GM21390 (cell line): ENCODE data around the gene FKBP8.

Experiments
- ATAC-seq: cut with Tn5 transposase; IDR thresholded peaks from one replicate; pipeline ENCODE4 v1.9.1; 2021; ENCODE audit not compliant: unreplicated experiment

FKBP8 gene

DNA sequence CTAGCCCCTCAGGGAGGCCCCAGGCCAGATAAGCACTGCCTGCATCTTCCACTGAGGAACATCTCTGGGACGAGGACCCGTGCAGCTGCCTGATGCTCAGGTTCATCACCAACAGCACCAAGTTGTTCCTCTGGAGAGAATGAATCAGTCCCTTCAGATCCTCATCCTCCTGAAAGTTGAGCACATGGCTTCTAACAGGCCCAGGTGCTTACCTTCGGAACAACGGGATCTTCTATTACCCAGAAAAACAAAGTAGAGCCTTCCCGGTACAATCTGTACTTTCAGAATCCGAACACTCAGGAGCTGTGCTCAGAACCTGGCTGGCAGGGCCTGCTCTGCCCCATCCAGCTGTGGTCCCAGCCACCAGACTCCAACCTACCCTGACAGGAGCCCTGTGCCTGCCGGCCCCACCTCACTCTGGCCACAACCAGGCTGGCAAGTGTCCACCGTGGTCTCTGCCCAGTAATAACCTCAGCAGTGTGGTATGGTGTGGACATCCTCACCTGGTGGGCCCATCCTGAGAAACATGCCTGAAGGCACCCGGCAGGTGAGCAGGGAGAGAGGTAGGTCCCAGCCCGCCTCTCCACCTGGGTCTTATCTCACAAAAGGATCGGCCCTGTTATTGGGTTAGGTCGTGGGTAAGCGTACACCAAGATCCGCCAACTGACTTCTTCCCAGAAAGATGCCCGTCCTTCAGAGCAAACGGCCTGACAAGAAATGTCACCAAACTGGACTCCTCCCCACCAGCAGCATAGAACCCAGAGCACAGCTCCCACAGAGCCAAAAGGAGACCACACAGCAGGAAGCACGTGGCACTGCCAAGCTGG lies 55.6 kb downstream of the FKBP8 start:
- ATAC-seq = no peak

DNA sequence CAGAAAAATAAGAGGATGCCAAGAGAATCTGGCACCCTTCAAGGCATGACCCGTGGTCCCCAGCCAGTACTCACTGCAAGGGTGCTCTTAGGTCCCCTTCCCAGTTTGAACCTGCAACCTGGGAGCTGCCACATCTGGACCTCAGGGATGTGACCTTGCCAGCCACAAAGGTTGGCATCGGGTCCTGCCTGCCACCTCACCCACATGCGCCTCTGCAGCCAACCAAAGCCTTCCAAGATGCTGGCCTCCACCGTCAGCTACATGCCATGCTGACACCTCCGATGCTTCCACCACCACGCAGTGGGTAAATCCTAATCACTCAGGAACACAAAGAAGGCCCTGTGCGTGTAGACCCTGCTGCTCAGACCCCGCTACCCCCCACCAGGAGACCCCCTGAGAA lies 56.6 kb downstream of the FKBP8 start:
- ATAC-seq = no peak

DNA sequence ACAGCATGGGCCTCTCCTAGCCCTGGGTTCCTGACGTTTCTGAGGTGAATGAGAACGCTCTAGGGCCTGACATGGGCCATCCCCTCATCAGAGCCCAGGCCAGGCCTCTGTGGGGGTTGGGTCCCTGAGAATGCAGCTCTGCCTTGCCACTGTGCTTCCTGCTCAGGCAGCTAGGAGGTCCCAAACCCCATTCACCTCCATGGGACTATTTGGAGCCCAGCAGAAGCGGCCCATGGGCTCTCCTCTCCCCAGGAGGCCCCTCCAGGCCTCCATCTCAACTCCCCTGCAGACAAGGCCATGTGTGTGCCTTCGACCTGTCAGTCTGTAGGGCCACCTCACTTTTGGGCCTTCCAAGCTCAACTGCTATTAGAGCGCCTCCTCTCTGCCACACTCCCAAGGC lies 58.4 kb downstream of the FKBP8 start:
- no peak for ATAC-seq

DNA sequence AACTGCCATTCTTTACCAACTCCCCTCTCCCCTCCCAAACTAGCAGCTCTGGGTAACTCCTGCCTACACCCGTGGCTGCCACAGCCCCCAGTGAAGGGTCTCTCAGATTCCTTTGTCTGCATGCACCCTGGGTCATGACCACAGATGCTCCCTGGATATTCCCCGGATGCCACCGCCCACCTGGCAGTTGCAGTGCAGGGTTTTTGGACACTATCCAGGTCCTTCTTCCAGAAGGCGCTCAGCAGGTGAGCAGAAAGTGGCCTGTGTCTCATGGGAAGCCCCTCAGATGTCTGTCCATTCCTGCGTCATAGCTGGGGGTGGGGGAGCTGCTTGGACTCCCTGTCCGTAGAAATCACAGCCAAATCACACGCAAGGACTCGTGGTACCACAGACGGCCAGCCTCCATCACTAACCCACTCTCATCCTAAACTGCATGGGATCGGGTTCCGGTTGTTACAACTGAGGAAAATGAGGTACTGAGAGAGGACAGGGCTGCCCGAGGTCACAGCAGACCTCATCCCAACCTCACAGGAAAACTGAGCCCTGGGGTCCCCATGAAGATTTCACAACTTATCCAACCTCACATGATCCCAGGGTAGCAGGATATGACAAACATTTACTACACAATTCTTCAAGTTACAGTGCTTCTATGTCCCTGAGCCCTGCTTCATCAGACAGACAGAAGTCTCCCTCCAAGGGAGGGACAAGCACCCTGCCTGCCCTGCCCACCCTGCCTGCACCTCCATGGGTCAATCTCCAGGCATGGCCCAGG lies 60.1 kb downstream of the FKBP8 start:
- no peak for ATAC-seq
